GM10847 (cell line): ENCODE measurements around the gene TSKS.

ENCODE experiments used
- POLR2A ChIP-seq: IDR thresholded peaks from 2 replicates; pipeline ENCODE4 v1.6.1; 2011; ENCODE audit not compliant: insufficient read length; ENCODE audit errors: extremely low read depth

Gene TSKS

DNA sequence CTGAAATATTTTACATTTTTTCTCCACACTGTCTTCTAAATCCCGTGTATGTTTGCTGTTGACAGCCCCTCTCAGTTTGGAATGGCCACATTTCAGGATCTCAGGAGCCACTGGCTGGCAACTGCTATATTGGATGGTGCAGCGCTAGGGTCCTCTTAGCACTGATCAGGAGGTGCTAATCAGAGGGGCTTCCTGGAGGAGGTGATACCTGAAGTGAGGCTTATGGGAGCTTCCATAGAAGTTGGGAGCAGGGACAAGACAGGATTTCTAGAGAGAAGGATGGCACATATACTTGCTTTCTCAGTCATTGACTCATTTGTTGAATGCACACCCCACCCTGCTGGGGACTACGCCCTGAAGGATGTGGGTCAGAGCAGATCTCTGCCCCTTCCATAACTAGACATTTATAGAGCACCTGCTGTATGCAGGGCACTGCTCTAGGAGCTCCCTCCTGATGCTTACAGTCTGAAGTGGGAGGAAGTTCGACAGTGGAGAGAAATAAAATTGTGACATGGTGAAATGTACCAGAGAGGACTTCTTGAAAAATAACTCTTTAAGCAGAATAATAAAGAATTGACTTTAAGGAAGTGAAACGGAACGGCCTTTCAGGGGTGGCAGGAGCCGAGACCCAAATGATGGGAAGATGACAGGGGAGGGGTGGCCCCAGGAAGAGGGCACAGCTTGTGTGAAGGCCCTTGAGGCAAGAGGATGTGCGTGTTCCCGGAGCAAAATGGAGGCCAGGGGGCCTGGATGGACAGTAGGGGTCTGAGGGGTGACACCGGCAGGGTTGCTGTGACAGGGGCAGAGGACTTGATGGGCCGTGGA, 16.8 kb upstream of the TSKS start:
- TF ChIP-seq POLR2A, result no peak

- TF ChIP-seq POLR2A, result no peak
Measured at GRCh38 chr19:49776371-49776764, 13.3 kb upstream of the TSKS start.

GRCh38 chr19:49775742-49776370, 12.8 kb upstream of the TSKS start:
- no peak for TF ChIP-seq POLR2A

- TF ChIP-seq POLR2A, result no peak
Measured at GRCh38 chr19:49774969-49775368, 11.9 kb upstream of the TSKS start.

DNA sequence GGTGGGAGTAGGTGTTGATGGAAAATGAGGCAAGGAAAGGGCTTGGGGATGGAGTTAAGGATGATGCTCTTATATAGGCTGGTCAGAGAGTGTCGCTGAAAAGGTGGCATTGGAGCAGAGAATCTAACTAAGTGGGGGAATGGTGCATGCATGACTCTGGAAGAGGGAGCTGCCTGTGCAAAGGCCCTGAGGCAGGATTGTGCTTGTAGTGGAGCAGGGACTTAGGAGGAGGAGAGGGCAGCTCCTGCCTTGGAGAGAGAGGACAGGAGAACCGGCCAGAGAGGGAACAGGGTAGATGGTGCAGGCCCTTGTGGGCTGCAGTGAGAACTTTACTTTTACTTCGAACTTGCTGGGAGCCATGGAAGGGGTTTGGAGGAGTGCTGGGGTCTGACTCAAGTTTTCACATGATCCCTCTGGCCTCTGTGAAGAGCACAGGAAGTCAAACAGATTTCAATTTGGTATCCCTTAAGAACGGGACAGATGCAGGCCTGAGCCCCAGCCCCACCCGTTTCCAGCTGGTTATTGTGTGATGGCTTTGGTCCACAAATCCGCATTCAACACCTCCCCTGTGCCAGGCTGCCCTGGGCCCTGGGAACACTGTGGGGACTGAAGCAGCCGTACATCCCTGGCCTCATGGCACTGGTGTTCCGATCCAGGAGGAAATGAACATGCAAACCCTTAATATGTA, 10.7 kb upstream of the TSKS start:
- no peak for TF ChIP-seq POLR2A

GRCh38 chr19:49772850-49773432, 9.8 kb upstream of the TSKS start:
- no peak for TF ChIP-seq POLR2A

DNA sequence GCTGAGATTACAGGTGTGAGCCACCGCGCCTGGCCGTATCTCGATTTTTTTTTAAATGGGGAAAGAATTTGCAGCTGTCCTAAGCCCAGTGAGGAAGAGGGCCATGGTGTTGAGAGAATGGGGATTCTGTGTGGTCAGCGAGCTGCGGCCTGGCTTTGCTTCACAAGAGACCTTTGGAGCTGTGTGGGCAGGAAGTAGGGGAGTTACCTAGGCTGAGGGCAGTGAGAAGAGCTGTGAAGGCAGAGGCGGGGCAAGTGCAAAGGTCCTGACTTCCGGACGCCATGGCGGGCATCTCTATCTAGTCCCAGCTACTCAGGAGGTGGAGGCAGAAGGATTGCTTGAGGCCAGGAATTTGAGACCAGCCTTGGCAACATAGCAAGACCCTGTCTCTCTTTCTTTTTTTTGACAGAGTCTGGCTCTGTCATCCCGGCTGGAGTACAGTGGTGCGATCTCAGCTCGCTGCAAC, 8.6 kb upstream of the TSKS start:
- TF ChIP-seq POLR2A, result no peak

GRCh38 chr19:49770529-49770928, 7.4 kb upstream of the TSKS start:
- no peak for TF ChIP-seq POLR2A

DNA sequence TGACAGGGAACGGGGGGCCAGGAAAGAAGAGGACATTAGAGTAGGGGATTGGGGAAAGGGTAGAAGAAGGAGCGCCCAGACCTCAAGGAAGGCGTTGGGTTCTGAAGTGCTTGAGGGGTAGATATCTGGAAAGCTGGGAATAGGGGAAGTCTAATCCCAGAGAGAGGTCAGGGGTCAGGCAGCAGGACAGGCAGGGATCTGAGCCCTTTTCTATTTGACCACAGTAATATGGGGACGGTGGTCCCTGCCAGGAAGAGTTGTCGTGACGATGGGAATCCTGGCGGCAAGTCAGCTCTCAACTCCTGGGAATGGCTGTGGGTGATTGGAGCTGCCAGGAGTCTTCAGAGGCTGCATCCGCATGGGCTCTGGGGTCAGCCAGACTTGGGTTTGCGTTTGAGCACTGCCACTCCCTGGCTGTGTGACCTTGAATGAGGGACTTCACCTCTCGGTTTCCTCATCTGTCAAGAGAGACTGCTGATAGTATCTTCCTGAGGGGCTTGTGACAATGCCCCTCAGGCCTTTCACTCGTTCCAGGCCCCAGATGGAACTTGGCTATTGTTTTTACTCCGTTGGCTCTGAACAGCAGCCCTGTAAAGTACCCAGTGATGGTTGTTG, 5.0 kb upstream of the TSKS start:
- TF ChIP-seq POLR2A, result no peak

DNA sequence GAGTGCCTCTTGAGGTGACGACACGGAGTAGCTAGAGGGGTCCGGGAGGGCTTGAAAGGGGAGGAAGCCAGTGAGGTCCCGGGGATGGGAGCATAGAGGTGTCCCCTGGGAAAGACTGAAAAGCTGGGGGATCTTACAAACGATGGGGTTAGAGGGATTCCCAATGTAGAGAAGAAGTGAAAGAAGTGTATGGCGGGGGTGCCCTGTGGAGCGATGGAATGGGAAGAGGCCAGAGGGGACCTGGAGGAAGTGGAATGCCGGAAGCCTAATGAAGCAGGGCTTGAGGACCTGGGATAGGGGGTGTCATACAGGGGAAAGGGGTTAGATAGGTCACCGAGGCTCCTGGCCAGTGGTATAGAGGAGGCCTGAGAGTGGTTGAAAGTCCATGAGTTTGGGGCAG, 4.3 kb upstream of the TSKS start:
- no peak for TF ChIP-seq POLR2A

- peak; percentile 51 for TF ChIP-seq POLR2A
Measured at GRCh38 chr19:49766930-49767299, 3.8 kb upstream of the TSKS start, which contains the start of gene AP2A1. Gene AP2A1 (plus strand): TSS chr19:49767001. CDS start chr19:49767134, 133 bp downstream.

- TF ChIP-seq POLR2A, result peak; percentile 55
Measured at GRCh38 chr19:49766007-49766929, 3.2 kb upstream of the TSKS start.

- TF ChIP-seq POLR2A, result no peak
Measured at GRCh38 chr19:49764341-49764740, 1.2 kb upstream of the TSKS start.
